ENCODE data around the gene KCNE5.
"Not testable (repeated sequence)": the region's sequence is repeated elsewhere in the genome, so short reads cannot be mapped to it uniquely, and the experiment has no call there.

KCNE5 gene

DNA sequence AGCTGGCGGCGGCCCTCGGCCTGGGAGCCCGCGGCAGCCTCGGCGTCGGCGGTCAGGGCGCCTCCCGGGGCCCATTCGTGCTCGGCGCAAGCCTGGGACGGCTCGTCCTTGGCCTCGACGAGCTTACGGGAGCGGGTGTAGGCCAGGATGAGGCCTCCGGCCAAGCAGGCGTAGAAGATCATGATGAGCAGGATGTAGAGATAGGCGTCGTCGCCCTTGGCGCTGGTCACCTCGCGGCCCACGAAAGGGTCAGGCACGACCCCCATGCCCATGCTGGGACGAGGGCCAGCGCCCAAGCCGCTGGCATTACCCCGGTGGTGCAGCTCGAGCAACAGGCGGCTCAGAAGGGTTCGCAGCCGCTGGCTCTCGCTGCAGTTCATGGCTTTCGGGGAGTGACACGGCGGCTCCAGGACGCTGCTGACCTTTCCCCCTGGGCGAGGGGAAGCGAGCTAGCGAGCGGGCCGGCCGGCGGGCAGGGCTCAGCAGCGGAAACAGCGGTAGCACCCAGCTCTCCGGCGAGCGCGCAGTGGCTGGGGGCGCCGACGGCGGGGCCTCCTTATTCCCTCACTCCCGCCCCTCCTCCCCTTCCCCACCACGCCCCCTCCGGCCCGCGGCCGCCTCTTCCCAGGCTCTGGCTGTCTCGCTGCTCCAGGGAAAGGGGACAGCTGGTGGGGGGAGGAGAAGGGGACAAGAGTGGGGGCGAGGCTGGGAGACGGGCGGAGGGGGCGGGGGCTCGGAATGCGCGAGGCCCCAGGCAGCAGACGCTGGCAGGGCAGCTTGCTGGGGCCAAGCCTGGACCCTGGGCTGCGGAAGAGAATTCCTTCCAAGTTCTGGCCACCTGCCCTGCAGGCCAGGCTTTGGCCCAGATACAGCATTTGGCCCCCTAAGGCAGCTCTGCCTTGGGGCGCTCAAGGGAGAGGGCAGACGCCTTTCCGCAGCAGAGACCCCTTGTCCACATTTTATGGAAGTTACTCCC is at the start of gene KCNE5:
KCNE5 (minus strand) TSS at position 532 of the 976 bp plus-strand sequence; CDS start at position 380, 152 bp downstream.
- no peak for DNase-seq

- DNase-seq: no peak
Measured at GRCh38 chrX:109672239-109672638, 47.3 kb upstream of the KCNE5 start.

- not testable (repeated sequence) for DNase-seq
Measured at GRCh38 chrX:109671170-109671569, 46.2 kb upstream of the KCNE5 start.

- DNase-seq: no peak
Measured at GRCh38 chrX:109667986-109668385, 43.0 kb upstream of the KCNE5 start.

GRCh38 chrX:109660435-109661143 is 35.6 kb upstream of the KCNE5 start:
- no peak for DNase-seq

- DNase-seq: no peak
Measured at GRCh38 chrX:109658391-109658790, 33.4 kb upstream of the KCNE5 start.

- not testable (repeated sequence) for DNase-seq
Measured at GRCh38 chrX:109657364-109657763, 32.4 kb upstream of the KCNE5 start.

- DNase-seq: no peak
Measured at GRCh38 chrX:109656774-109657173, 31.8 kb upstream of the KCNE5 start.

- no peak for DNase-seq
Measured at GRCh38 chrX:109655502-109656201, 30.7 kb upstream of the KCNE5 start.

DNA sequence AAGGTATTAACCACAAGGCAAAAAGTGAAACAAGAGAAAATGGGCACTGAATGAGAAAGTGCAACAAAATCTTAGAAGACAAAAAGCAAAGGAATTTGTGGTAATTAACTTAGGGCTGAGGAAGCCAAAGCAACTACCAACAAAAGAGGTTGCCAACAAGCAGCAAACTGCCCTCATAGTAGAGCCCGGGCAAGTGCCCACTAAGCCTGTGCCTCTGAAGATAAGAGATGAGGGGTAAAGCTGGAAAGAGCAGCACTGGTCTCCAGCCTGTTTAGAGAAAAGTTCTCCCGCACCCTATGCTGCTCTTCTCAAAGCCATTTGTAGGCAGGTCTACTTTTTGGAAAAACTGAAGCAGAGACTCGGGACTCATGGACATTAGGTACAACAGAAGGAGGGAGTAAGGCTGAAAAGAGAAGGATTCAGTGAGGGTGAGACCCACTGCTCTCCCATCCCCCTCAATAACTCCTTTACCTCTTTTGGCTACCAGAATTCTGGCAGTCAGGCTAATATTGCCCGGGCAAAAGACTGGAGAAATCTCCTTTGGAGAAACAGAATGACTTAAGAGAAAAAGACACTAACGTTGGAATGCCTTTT is 29.6 kb upstream of the KCNE5 start:
- DNase-seq: no peak

DNA sequence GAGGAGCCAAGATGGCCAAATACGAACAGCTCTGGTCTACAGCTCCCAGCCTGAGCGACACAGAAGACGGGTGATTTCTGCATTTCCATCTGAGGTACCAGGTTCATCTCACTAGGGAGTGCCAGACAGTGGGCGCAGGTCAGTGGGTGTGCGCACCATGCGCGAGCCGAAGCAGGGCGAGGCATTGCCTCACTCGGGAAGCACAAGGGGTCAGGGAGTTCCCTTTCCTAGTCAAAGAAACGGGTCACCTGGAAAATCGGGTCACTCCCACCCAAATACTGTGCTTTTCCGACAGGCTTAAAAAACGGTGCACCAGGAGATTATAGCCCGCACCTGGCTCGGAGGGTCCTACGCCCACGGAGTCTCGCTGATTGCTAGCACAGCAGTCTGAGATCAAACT is 19.7 kb upstream of the KCNE5 start:
- not testable (repeated sequence) for DNase-seq

DNA sequence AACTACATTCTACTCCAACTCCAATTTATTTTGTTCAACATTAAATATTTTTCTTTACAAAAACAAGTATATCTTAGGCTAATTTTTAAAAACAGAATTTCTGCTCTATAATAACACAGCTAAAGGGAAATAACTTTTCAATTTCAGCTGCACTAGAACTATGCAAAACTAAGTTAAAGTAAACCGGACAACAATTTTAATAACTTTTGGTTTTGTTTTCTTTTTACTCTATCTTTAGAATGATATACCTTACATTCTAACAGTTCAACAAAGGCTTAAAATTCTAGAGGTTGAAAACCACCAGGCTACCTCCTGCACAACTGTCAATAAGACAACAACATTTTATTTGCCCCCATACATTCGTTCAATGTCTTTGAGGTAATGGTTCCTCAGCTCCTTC is 18.7 kb upstream of the KCNE5 start:
- DNase-seq: no peak

DNA sequence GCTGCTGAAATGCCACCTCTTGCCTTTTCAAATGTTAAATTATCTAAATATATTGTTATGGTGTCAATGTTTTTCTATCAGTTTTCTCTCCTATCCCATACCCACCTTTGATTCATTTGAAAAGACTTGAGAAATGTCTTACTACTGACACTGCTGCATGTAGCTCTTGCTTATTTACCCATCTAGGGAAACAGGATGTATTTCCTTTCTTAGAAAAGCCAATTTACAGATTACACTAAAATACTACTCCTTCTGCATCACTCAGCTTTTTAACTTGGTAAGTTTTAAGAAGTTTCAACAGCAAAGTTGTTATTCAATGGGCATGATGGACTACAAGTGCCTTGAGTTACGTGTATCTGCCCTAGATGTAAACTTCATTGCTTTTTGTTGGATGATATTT is 13.2 kb upstream of the KCNE5 start:
- DNase-seq: no peak

GRCh38 chrX:109637477-109637876 is 12.5 kb upstream of the KCNE5 start:
- DNase-seq: not testable (repeated sequence)

GRCh38 chrX:109635146-109635545 is 10.2 kb upstream of the KCNE5 start:
- DNase-seq: no peak

DNA sequence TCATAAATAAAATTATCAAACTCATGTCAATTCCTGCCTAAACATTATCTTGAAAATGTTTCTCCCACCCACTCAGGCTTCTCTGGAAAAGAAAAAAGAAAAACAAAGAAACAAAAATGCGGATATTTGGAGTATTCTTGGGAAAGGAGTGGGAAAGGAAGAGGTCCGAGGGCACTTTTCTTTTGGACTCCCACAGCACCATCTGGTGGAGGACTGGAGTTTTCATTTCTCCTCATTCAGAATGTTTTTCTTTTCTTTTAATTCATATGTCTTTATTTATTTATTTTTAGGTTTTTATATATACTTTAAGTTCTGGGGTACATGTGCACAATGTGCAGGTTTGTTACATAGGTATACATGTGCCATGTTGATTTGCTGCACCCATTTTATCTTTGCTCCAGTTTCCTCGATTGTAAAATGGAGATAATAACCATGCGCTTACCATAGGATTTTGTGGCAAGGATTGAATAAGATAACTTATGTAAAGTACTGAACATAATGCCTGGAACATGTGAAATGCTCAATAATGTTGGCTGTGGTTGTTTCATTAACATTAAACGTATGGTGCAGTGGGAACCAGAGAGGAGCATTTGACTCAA is 8.0 kb upstream of the KCNE5 start:
- DNase-seq: no peak

DNA sequence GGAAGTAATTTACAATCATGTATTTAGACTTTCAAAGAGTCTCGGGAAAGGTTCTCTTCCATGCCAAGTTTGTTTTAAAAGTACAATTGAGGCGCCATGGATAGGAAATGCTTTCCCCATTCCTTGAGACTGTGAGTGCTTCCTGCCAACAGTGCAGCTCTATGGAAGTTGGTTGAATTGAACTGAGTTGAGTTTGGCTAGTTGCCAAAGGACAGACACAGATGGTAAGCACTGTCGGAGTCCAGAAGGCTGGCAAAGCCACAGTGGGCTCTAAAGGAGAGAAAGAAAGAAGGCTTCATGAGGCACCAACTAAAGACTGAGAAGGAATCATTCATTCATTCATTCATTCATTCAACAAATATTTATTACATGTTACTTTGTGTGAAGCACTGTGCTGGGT is 4.3 kb upstream of the KCNE5 start:
- DNase-seq: no peak

DNA sequence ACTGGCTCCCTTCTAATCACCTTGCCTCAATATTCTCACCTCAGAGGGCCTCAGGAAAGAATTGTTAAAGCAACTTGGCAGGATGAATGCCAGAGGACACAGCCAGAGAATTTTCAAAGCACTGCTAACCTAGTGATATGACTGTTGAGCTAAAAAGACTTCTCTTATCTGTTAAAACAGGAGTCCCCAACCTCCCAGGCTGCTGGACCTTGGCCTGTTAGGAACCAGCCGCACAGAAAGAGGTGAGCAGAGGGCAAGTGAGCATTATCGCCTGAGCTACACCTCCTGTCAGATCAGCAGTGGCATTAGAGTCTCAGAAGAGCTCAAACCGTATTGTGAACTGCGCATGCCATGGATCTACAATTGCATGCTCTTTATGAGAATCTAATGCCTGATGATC is 1.7 kb upstream of the KCNE5 start:
- DNase-seq: no peak

DNA sequence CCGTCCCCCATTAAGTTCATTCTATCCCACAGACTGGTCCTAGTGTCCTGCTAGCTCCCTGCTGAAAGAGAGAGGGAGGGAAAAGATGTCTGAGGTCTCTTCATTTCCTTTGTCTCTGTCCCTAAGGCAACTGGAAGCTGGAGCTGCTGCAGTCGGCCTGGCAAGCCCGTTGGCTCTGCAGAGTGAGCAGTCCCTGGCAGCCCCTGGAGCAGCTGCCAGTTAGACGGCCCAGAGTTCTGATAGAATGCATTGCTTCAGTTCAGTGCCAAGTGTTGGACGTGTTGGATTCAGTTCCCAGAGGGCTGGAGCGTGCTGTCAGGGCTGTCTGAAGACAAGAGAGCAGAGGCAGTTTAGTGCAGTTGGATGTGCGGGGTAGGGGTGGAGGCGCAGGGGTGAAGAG is 975 bp downstream of the KCNE5 start:
- no peak for DNase-seq

- no peak for DNase-seq
Measured at GRCh38 chrX:109622270-109622669, 2.7 kb downstream of the KCNE5 start.

GRCh38 chrX:109619771-109620170 is 5.2 kb downstream of the KCNE5 start:
- DNase-seq: no peak

DNA sequence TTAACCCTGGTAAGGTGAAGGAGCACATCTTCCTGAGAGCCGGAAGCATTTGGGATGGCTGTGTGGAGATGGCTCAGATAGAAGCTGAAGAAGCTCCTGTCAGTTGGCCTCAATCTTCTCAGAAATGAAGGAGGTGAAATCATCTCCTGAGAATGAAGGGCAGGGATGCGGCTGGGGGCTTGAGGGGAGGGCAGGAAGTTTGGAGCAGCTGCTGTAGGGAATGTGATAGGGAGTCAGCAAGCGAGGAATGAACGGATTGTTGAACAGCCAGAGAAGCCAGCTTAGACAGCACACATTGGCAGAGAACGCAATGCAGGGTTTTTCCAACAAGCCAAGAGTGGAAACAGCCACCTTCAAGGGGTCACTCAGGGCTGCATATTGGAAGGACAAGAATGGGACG is 10.0 kb downstream of the KCNE5 start:
- no peak for DNase-seq

DNA sequence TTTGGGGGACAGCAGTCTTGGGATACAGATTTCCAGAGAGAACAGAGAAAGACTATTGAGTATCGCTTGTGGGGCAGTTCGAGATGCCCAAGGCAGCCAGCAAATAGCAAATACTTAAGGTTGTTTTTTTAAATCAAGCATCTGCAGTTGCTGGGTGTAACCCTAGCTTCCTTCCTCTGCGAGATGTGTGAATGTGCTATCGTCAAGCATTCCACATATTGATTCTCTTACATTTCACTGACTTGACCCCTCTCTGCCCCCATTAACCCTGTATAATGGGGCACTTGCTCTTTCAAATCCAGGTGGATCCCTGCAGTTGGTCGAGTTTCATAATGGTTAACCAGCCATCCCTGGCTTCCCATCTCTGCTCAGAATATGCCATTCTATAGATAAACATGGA is 23.5 kb downstream of the KCNE5 start:
- DNase-seq: no peak

All from stimulated activated CD8-positive, alpha-beta memory T cell treated with anti-CD3 and anti-CD28 coated beads, Interleukin-4, amount 100 ng/mL, for 48 hours (primary cell).